ENCODE data around the gene PLA2G2D. TPM values are rescaled to one million over a fixed set of nuclear protein-coding genes. Genes with fewer than 3 reads are reported as not detected.

The PLA2G2D gene
- total and polyA plus RNA-seq, 2 experiments from 2014 or later: not detected

- Mint-ChIP-seq H3K27me3 (ENCODE audit: insufficient read depth, low read depth, poor library complexity) (peaks cover 3% of the 10 kb centered on the region), H3K36me3 (ENCODE audit: low read depth) (no peaks in the 10 kb centered on the region; the same call in 2 of the 3 replicates), H3K9me3 (peaks cover under 1% of the 10 kb centered on the region; the same call in 1 of the 3 replicates), H3K4me3 (no peak overlapping the region), H3K4me1 (0 out of 3 replicates have a peak, but pooled peaks cover 2% of the 10 kb centered on the region), H3K27ac (no peak overlapping the region)
- no peaks in the 10 kb centered on the region for H4K20me1 ChIP-seq (replicated peaks; ENCODE audit: insufficient read depth)
- H3F3A ChIP-seq (replicated peaks; ENCODE audit: low read depth): no peaks in the 10 kb centered on the region
- DNase-seq (ENCODE audit: low spot score) (no peak), ATAC-seq (no peak)
- H3K4me3 ChIP-seq: no peak overlapping the region
- no peaks in the 10 kb centered on the region for H3K9me2 ChIP-seq (ENCODE audit: insufficient read depth)
- H3K79me2 ChIP-seq (replicated peaks; ENCODE audit: insufficient read depth): no peaks in the 10 kb centered on the region
- no peak overlapping the region for H2AFZ ChIP-seq
- H3K4me1 ChIP-seq (ENCODE audit: insufficient read depth): no peaks in the 10 kb centered on the region
- no peaks in the 10 kb centered on the region for H3K36me3 ChIP-seq (ENCODE audit: insufficient read depth)
- H3K27ac ChIP-seq (ENCODE audit: low read depth): no peak overlapping the region
- no peaks in the 10 kb centered on the region for H3K27me3 ChIP-seq (ENCODE audit: insufficient read depth)
- H3K4me2 ChIP-seq: no peak overlapping the region
- no peak for TF ChIP-seq JUNB (IDR thresholded peaks at IDR 0.05; ENCODE audit: unreplicated experiment)
- TF ChIP-seq ETS1 (IDR thresholded peaks at IDR 0.05): no peak
- TF ChIP-seq EZH2phosphoT487 (IDR thresholded peaks at IDR 0.05; ENCODE audit: unreplicated experiment): no peak
- no peak for TF ChIP-seq NANOG (IDR thresholded peaks at IDR 0.05; ENCODE audit: borderline replicate concordance)
- TF ChIP-seq REST (IDR thresholded peaks at IDR 0.05; ENCODE audit: unreplicated experiment): no peak
- no peak for TF ChIP-seq STAT1 (IDR thresholded peaks at IDR 0.05; ENCODE audit: unreplicated experiment)
- TF ChIP-seq EZH2 (IDR thresholded peaks at IDR 0.05; ENCODE audit: low read depth, unreplicated experiment): no peak
- TF ChIP-seq CREB1 (CRISPR knock-in tag; IDR thresholded peaks at IDR 0.05; ENCODE audit: low read depth): no peak
- no peak for TF ChIP-seq ZNF114 (CRISPR knock-in tag; IDR thresholded peaks at IDR 0.05)
- TF ChIP-seq ZNF331 (CRISPR knock-in tag; IDR thresholded peaks at IDR 0.05; ENCODE audit: low read depth): no peak
- TF ChIP-seq POLR2AphosphoS5 (IDR thresholded peaks at IDR 0.05; ENCODE audit: low read depth): no peak
- TF ChIP-seq CTCF (conservative IDR thresholded peaks at IDR 0.05; ENCODE audit: low read depth in 2 of 2): no peak
- TF ChIP-seq ZNF462 (CRISPR knock-in tag; IDR thresholded peaks at IDR 0.05): no peak
Measured at GRCh38 chr1:20143734-20144565, 24.6 kb upstream of the PLA2G2D start.

Data from GM23338 (cell line).